Peyer's patch (tissue), 4 donors: ENCODE measurements around the gene STPG3. TPM values are rescaled to one million over a fixed set of nuclear protein-coding genes. Genes with fewer than 3 reads are reported as not detected.
A peak's percentile ranks its signal among the peaks of the same experiment; 100 is the strongest.

Source experiments
- DNase-seq, 3 donors: peaks; one replicate each; pipeline ENCODE4 v3.0.0-alpha.2; 2017 to 2019
- H3K27ac ChIP-seq, 4 donors: fragments of 200-600 bp; sonication (generic); one replicate each; pipeline ENCODE4 v1.5.1; 2016 to 2019
- H3K27me3 ChIP-seq, 2 donors: fragments of 200-600 bp; sonication (generic); one replicate each; pipeline ENCODE4 v1.5.1; 2019
- H3K36me3 ChIP-seq, 3 donors: fragments of 200-600 bp; sonication (generic); one replicate each; pipeline ENCODE4 v1.5.1; 2016 to 2019
- H3K4me1 ChIP-seq, 4 donors: fragments of 200-600 bp; sonication (generic); one replicate each; pipeline ENCODE4 v1.5.1; 2016 to 2019
- H3K4me3 ChIP-seq, 4 donors: fragments of 200-600 bp; sonication (generic); 1 replicate in 3 of 4; 2 replicates in 1 of 4; pipeline ENCODE4 v1.5.1; 2016 to 2019; ENCODE audit warnings: mild to moderate bottlenecking in 1 of 4
- H3K9me3 ChIP-seq, 4 donors: fragments of 200-600 bp; sonication (generic); one replicate each; pipeline ENCODE4 v1.5.1; 2016 to 2019; ENCODE audit warnings: mild to moderate bottlenecking in 1 of 4
- POLR2A ChIP-seq, 2 donors: fragments of 450-650 bp; IDR thresholded peaks; one replicate each; pipeline ENCODE4 v1.5.1; 2017; ENCODE audit warnings: antibody characterized with exemption in 2 of 2, mild to moderate bottlenecking in 2 of 2, moderate library complexity in 2 of 2
- total RNA-seq, 4 donors: library from RNA; depleted of rRNA; stranded (reverse); fragments of >200 nt; gene quantifications; one replicate each; pipeline ENCODE4 v1.1.0, GENCODE V29; 2016
- TF ChIP-seq, protein P1 (sequence below), 6 experiments: fragments of 450-650 bp in 4 of 6; fragments of 200-600 bp in 2 of 6; sonication (generic) in 1 of 6; IDR thresholded peaks; one replicate each; pipeline ENCODE4 v1.5.1; 2017 to 2019; ENCODE audit warnings: antibody characterized with exemption in 6 of 6, mild to moderate bottlenecking in 3 of 6, moderate library complexity in 1 of 6

STPG3 gene
- total RNA-seq, 4 donors from 2014 or later, result not detected

DNA sequence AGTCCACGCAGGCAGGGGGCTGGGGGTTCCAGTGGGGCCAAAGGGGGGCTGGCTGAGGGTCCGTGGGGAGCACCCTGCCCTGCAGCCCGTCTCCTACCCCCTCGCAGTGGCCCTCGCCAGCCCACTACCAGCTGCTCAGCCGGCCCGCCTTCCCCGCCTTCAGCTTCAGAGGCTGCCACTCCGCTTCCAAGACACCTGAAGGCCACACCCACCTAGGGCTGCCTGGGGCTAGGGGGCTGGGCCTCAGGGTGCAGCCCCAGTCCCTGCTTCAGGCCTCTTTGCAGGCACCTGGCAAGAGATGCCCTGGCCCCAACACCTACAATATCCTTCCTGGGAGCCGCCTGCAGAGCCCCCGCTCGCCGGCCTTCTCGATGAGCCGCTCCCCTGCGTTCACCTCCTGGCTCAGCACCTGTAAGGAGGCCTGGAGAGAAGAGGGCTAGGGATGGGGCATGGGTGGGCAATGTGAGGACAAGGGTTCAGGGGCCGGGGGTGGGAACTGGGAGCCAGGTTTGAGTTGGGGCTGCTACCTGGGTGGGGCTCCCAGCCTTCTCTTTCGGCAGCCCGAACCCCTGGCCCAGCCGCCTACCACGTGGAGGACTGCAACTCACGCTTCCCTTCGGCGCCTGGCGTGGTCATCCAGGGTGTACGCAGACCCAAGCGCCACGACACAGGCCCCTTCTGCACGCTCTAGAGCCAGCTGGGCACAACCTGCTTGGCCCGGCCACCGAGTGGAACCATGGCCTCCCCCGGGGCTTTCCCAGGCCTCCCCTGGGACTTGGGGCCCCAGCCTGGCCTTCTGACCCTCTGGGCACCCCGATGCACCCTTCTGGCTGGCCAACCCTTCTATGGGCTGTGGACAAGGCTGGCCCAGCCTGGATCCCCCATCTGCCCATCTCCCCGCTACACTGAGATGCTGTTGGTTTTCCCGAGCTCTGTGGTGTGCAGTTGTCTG, 1.7 kb downstream of the STPG3 start:
- Histone ChIP-seq H3K36me3 (peaks cover 0 to 8% (median 0%) of the 10 kb centered on the region in 3 donors), H3K27ac (no peak overlapping the region), H3K4me3 (no peak overlapping the region), H3K4me1 (peaks cover 4 to 30% (median 12%) of the 10 kb centered on the region in 4 donors), H3K9me3 (no peaks in the 10 kb centered on the region), H3K27me3 (no peaks in the 10 kb centered on the region)
- DNase-seq, result no peak
- TF ChIP-seq, protein P1, sequence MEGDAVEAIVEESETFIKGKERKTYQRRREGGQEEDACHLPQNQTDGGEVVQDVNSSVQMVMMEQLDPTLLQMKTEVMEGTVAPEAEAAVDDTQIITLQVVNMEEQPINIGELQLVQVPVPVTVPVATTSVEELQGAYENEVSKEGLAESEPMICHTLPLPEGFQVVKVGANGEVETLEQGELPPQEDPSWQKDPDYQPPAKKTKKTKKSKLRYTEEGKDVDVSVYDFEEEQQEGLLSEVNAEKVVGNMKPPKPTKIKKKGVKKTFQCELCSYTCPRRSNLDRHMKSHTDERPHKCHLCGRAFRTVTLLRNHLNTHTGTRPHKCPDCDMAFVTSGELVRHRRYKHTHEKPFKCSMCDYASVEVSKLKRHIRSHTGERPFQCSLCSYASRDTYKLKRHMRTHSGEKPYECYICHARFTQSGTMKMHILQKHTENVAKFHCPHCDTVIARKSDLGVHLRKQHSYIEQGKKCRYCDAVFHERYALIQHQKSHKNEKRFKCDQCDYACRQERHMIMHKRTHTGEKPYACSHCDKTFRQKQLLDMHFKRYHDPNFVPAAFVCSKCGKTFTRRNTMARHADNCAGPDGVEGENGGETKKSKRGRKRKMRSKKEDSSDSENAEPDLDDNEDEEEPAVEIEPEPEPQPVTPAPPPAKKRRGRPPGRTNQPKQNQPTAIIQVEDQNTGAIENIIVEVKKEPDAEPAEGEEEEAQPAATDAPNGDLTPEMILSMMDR (IDR thresholded peaks at IDR 0.05), result no peak
- TF ChIP-seq POLR2A (IDR thresholded peaks at IDR 0.05), result no peak

DNA sequence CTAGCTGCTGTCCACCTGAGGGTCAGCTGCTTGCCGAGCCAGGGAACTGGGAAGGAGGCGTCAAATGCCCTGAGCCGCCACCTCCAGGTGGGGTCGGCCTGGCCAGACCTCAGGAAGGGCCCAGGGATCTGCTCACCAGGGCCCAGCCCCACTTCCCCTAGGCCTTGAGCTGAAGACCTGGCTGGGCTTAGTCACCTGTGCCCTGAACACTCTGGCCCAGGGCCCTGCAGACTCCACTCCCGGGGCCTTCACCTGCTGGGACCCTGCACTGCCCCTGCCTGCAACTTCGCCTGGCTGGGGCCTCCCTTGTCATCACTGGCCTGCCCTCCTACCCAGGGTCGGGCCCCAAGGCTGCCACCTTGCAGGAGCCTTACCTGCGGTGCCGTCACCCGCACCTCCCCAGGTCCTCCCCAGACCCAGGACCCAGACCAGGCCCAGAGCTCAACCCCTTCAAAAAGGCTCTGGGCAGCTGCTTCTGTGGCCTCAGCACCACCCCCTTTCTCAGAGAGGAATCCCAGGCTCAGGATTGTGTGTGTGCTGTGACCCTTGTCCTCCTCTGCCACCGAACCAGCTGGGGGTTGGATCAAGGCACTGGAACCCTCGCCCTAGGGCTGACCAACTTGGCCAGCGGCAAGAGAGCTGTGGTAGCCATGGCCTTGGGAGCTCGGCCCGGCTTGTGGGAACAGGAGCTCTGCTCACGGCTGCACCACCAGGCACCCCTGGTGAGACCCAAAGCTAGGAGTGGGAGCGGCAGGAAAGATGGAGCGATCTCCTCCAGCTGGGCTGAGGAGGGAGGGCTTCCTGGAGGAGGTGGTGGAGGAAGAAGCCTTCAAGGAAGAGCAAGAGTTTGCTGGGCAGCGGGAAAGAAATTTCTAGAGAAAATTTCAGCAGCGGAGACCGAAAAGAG, 2.9 kb downstream of the STPG3 start:
- no peaks in the 10 kb centered on the region for H3K9me3 ChIP-seq
- peak in 1 of 3 donors; percentile 70 for DNase-seq
- H3K4me1 ChIP-seq, result peaks cover 4 to 30% (median 12%) of the 10 kb centered on the region in 4 donors
- peak overlapping the region; percentile 96 to 100 (median 100) for H3K4me3 ChIP-seq
- no peaks in the 10 kb centered on the region for H3K27me3 ChIP-seq
- TF ChIP-seq POLR2A (IDR thresholded peaks at IDR 0.05), result peak in 1 of 2 donors; percentile 41
- TF ChIP-seq, protein P1 (IDR thresholded peaks at IDR 0.05), result no peak
- peak overlapping the region; percentile 81 to 96 (median 90) for H3K27ac ChIP-seq
- peaks cover 0 to 18% (median 0%) of the 10 kb centered on the region in 3 donors for H3K36me3 ChIP-seq

DNA sequence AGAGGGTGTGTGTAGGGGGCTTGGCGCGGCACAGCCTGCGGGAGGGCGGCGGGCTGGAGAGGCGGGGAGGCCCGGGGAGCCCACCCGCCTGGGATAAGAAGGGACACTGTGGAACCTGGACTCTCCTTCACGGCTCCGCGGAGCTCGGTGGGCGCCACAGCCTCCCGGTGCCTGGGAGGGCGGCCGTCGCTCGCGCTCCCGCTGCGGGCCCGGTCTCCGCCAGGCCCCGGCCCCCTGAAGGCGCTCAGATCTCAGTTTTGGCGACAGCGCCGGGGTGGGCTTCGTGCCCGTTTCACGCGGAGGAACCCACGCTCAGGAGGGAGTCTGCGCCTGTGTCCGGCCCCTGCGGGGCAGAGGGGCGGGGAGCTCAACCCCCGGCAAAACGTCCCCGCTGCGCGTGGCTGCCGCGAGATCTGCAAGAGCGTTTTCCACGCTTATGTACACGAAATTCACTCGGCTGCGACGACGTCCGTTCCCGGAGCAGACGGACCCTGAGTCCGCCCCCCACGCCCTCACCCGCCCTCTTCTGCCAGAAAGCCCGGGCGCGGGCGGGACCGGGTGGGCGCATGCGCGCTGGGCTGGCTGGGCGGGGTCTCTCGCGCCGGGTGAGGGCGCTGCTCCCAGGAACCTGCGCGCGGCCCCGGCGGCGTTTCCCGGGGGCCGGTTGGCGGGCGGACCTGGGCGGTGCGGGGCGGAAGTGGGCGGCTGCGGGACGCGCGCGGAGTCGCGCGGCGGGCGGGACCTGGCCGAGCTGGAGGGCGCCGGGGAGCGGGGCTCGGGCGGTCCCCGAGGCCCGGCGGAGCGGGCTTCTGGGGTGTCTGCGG, 3.8 kb downstream of the STPG3 start, which contains the start of gene NELFB:
TSS of gene NELFB (plus strand) at position 704 of the 824 bp plus-strand sequence.
- DNase-seq, result peak; percentile 91 to 98 (median 96)
- Histone ChIP-seq H3K36me3 (peaks cover 0 to 24% (median 0%) of the 10 kb centered on the region in 3 donors), H3K9me3 (no peaks in the 10 kb centered on the region), H3K4me1 (peaks cover 4 to 30% (median 12%) of the 10 kb centered on the region in 4 donors), H3K4me3 (peak within 1 kb of the TSS; percentile 96 to 100 (median 100)), H3K27ac (peak within 1 kb of the TSS; percentile 81 to 96 (median 90)), H3K27me3 (no peaks in the 10 kb centered on the region)
- peak; percentile 74 to 94 for TF ChIP-seq POLR2A (IDR thresholded peaks at IDR 0.05)
- TF ChIP-seq, protein P1 (IDR thresholded peaks at IDR 0.05), result peak in 2 of 6 experiments; percentile 10 to 17

DNA sequence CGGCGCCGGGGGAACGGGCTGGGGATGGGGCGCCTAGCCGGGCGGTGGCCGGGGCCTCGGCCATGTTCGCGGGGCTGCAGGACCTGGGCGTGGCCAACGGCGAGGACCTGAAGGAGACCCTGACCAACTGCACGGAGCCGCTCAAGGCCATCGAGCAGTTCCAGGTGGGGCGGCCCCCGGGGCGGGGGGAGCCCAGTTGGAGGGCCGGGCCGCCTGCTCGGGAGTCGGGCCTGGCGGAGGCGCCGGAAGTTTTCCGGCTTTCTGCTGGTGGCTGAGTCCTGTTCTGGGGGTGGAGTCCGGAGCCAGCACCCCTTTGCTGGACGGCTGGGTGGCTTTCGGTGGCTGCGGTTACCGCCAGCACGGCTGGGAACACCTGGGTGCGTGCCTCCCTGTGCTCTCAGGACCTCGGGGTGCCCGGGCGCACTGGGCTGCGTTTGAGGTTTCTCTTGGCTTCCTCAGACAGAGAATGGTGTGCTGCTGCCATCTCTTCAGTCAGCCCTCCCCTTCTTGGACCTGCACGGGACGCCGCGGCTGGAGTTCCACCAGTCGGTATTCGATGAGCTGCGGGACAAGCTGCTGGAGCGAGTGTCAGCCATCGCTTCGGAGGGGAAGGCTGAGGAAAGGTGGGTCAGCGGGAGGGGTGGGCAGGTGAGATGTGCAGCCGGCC, 4.5 kb downstream of the STPG3 start:
- H3K9me3 ChIP-seq, result no peaks in the 10 kb centered on the region
- TF ChIP-seq, protein P1 (IDR thresholded peaks at IDR 0.05), result no peak
- no peak for TF ChIP-seq POLR2A (IDR thresholded peaks at IDR 0.05)
- peaks cover 0 to 24% (median 0%) of the 10 kb centered on the region in 3 donors for H3K36me3 ChIP-seq
- H3K27me3 ChIP-seq, result no peaks in the 10 kb centered on the region
- peak overlapping the region; percentile 81 to 96 (median 90) for H3K27ac ChIP-seq
- DNase-seq, result peak in 1 of 3 donors; percentile 39
- peak overlapping the region; percentile 96 to 100 (median 100) for H3K4me3 ChIP-seq
- peaks cover 4 to 30% (median 12%) of the 10 kb centered on the region in 4 donors for H3K4me1 ChIP-seq
